ENCODE data around the gene CAPRIN1.
"Not testable (repeated sequence)": the region's sequence is repeated elsewhere in the genome, so short reads cannot be mapped to it uniquely, and the experiment has no call there.

CAPRIN1 gene

GRCh38 chr11:34067383-34068065 lies 16.0 kb downstream of the CAPRIN1 start:
- no peak for DNase-seq (ENCODE audit: low read depth in 1 of 2, low spot score in 1 of 2)
- H3K27ac ChIP-seq (replicated peaks): no peak overlapping the region

GRCh38 chr11:34068111-34068510 lies 16.6 kb downstream of the CAPRIN1 start:
- no peak for DNase-seq (ENCODE audit: low read depth in 1 of 2, low spot score in 1 of 2)
- Histone ChIP-seq H3K27me3 (ENCODE audit: insufficient read depth, poor library complexity, severe bottlenecking) (no peaks in the 10 kb centered on the region), H3K4me3 (replicated peaks; ENCODE audit: insufficient read depth, low read length) (no peak overlapping the region), H3K27ac (replicated peaks) (no peak overlapping the region)
- TF ChIP-seq SPI1 (IDR thresholded peaks at IDR 0.05; ENCODE audit: borderline replicate concordance, low read depth): no peak
- TF ChIP-seq GABPA (IDR thresholded peaks at IDR 0.05; ENCODE audit: low read depth): no peak
- TF ChIP-seq POLR2AphosphoS5 (IDR thresholded peaks at IDR 0.05; ENCODE audit: low read depth): no peak
- TF ChIP-seq CTCF (IDR thresholded peaks at IDR 0.05; ENCODE audit: insufficient read depth, low read length): no peak
- no peak for TF ChIP-seq REST (IDR thresholded peaks at IDR 0.05; ENCODE audit: insufficient replicate concordance, low read depth)

More at GRCh38 chr11:34067383-34068065, 16.0 kb downstream of the CAPRIN1 start:
- Histone ChIP-seq H3K4me3 (replicated peaks; ENCODE audit: insufficient read depth, low read length) (no peak overlapping the region), H3K27me3 (ENCODE audit: insufficient read depth, poor library complexity, severe bottlenecking) (no peaks in the 10 kb centered on the region)
- TF ChIP-seq REST (IDR thresholded peaks at IDR 0.05; ENCODE audit: insufficient replicate concordance, low read depth) (no peak), GABPA (IDR thresholded peaks at IDR 0.05; ENCODE audit: low read depth) (no peak), CTCF (IDR thresholded peaks at IDR 0.05; ENCODE audit: insufficient read depth, low read length) (no peak), POLR2AphosphoS5 (IDR thresholded peaks at IDR 0.05; ENCODE audit: low read depth) (no peak), SPI1 (IDR thresholded peaks at IDR 0.05; ENCODE audit: borderline replicate concordance, low read depth) (no peak)

GRCh38 chr11:34071306-34071705 lies 19.8 kb downstream of the CAPRIN1 start:
- H3K27ac ChIP-seq (replicated peaks); DNase-seq (ENCODE audit: low read depth in 1 of 2, low spot score in 1 of 2); H3K4me3 ChIP-seq (replicated peaks; ENCODE audit: insufficient read depth, low read length); H3K27me3 ChIP-seq (ENCODE audit: insufficient read depth, poor library complexity, severe bottlenecking): not testable (repeated sequence)

GRCh38 chr11:34072041-34072440 lies 20.5 kb downstream of the CAPRIN1 start:
- TF ChIP-seq SPI1 (IDR thresholded peaks at IDR 0.05; ENCODE audit: borderline replicate concordance, low read depth): no peak
- TF ChIP-seq POLR2AphosphoS5 (IDR thresholded peaks at IDR 0.05; ENCODE audit: low read depth): no peak
- TF ChIP-seq REST (IDR thresholded peaks at IDR 0.05; ENCODE audit: insufficient replicate concordance, low read depth): no peak
- no peak for TF ChIP-seq CTCF (IDR thresholded peaks at IDR 0.05; ENCODE audit: insufficient read depth, low read length)
- no peak for TF ChIP-seq GABPA (IDR thresholded peaks at IDR 0.05; ENCODE audit: low read depth)
- DNase-seq (ENCODE audit: low read depth in 1 of 2, low spot score in 1 of 2): no peak
- no peaks in the 10 kb centered on the region for H3K27me3 ChIP-seq (ENCODE audit: insufficient read depth, poor library complexity, severe bottlenecking)
- H3K27ac ChIP-seq (replicated peaks): no peak overlapping the region
- H3K4me3 ChIP-seq (replicated peaks; ENCODE audit: insufficient read depth, low read length): no peak overlapping the region

Measured in HL-60 (cell line).